OCI-LY3 (cell line): Measurements from ENCODE around the gene DDX10.

ENCODE experiments used
- H2AFZ ChIP-seq: fragments of 200-600, 300-600 bp; shearing (Covaris generic); 2 replicates; pipeline ENCODE4 v1.6.0; 2014; ENCODE audit warnings: antibody characterized with exemption, low read depth, low read length
- H3K27ac ChIP-seq: fragments of 200-600, 300-600 bp; sonication (generic); 2 replicates; pipeline ENCODE4 v1.5.1; 2014; ENCODE audit warnings: mild to moderate bottlenecking, low read length, moderate library complexity, mixed read lengths
- H3K27me3 ChIP-seq: fragments of 200-600, 300-600 bp; sonication (generic); 2 replicates; pipeline ENCODE4 v1.6.1; 2014; ENCODE audit warnings: low read depth, low read length, mixed read lengths
- H3K36me3 ChIP-seq: fragments of 200-600, 300-600 bp; sonication (generic); replicated peaks from 2 replicates; pipeline ENCODE3; 2014; ENCODE audit warnings: low read depth, low read length, mixed read lengths
- H3K4me1 ChIP-seq: fragments of 300-600, 200-600 bp; sonication (generic); 2 replicates; pipeline ENCODE4 v1.6.1; 2014; ENCODE audit warnings: low read length, mixed read lengths
- H3K4me2 ChIP-seq: fragments of 200-600, 300-600 bp; sonication (generic); 2 replicates; pipeline ENCODE4 v1.6.1; 2014; ENCODE audit warnings: low read length, mixed read lengths
- H3K4me3 ChIP-seq: fragments of 300-600, 200-600 bp; sonication (generic); 2 replicates; pipeline ENCODE4 v1.5.1; 2014; ENCODE audit warnings: antibody characterized with exemption, mild to moderate bottlenecking, low read length, moderate library complexity
- H3K79me2 ChIP-seq: fragments of 300-600, 200-600 bp; shearing (Covaris generic); 2 replicates; pipeline ENCODE4 v1.6.1; 2014; ENCODE audit warnings: mild to moderate bottlenecking, low read length, mixed read lengths
- H3K9ac ChIP-seq: fragments of 300-600, 200-600 bp; shearing (Covaris generic); 2 replicates; pipeline ENCODE4 v1.6.0; 2014; ENCODE audit warnings: mild to moderate bottlenecking, low read length, moderate library complexity
- H3K9me3 ChIP-seq: fragments of 200-600, 300-600 bp; shearing (Covaris generic); 2 replicates; pipeline ENCODE4 v1.6.1; 2014; ENCODE audit warnings: low read length, mixed read lengths; ENCODE audit not compliant: insufficient read depth
- H4K20me1 ChIP-seq: fragments of 200-600, 300-600 bp; sonication (generic); 2 replicates; pipeline ENCODE4 v1.6.1; 2016; ENCODE audit warnings: low read length, mixed read lengths; ENCODE audit not compliant: insufficient read depth
- CTCF ChIP-seq: fragments of 200-600, 300-600 bp; sonication (generic); IDR thresholded peaks from 2 replicates; pipeline ENCODE4 v1.5.1; 2014; ENCODE audit warnings: antibody characterized with exemption, low read length, low read depth
- EZH2phosphoT487 ChIP-seq: fragments of 200-600 bp; shearing (Covaris generic); IDR thresholded peaks from 2 replicates; pipeline ENCODE4 v1.6.1; 2018; ENCODE audit warnings: antibody characterized with exemption, mixed run types, low read depth

DDX10 gene

GRCh38 chr11:108965306-108966001 is 300.6 kb downstream of the DDX10 start:
- H3K4me1 ChIP-seq = no peaks in the 10 kb centered on the region
- H3K27me3 ChIP-seq = no peaks in the 10 kb centered on the region
- TF ChIP-seq EZH2phosphoT487 (no peak), CTCF (no peak)
- H4K20me1 ChIP-seq = no peaks in the 10 kb centered on the region
- H3K36me3 ChIP-seq = no peaks in the 10 kb centered on the region
- H3K4me3 ChIP-seq = no peak overlapping the region
- no peaks in the 10 kb centered on the region for H3K9me3 ChIP-seq
- no peak overlapping the region for H3K27ac ChIP-seq
- no peak overlapping the region for H3K9ac ChIP-seq
- no peak overlapping the region for H3K4me2 ChIP-seq
- no peaks in the 10 kb centered on the region for H3K79me2 ChIP-seq
- no peak overlapping the region for H2AFZ ChIP-seq

GRCh38 chr11:108966206-108966605 is 301.3 kb downstream of the DDX10 start:
- no peaks in the 10 kb centered on the region for H3K27me3 ChIP-seq
- no peaks in the 10 kb centered on the region for H3K36me3 ChIP-seq
- H3K4me2 ChIP-seq = no peak overlapping the region
- no peak for TF ChIP-seq EZH2phosphoT487
- TF ChIP-seq CTCF = no peak
- H3K4me3 ChIP-seq = no peak overlapping the region
- H3K9ac ChIP-seq = no peak overlapping the region
- H3K79me2 ChIP-seq = no peaks in the 10 kb centered on the region
- no peaks in the 10 kb centered on the region for H4K20me1 ChIP-seq
- no peak overlapping the region for H3K27ac ChIP-seq
- H3K9me3 ChIP-seq = no peaks in the 10 kb centered on the region
- H3K4me1 ChIP-seq = no peaks in the 10 kb centered on the region
- no peak overlapping the region for H2AFZ ChIP-seq

GRCh38 chr11:108966978-108967377 is 302.1 kb downstream of the DDX10 start:
- H3K9ac ChIP-seq = no peak overlapping the region

GRCh38 chr11:108967571-108967970 is 302.7 kb downstream of the DDX10 start:
- no peaks in the 10 kb centered on the region for H3K9me3 ChIP-seq
- no peak overlapping the region for H3K4me2 ChIP-seq
- no peak overlapping the region for H3K9ac ChIP-seq
- H4K20me1 ChIP-seq = no peaks in the 10 kb centered on the region
- H3K36me3 ChIP-seq = no peaks in the 10 kb centered on the region
- H3K79me2 ChIP-seq = no peaks in the 10 kb centered on the region
- H3K27me3 ChIP-seq = no peaks in the 10 kb centered on the region
- no peak overlapping the region for H2AFZ ChIP-seq
- no peak for TF ChIP-seq EZH2phosphoT487
- TF ChIP-seq CTCF = no peak
- no peak overlapping the region for H3K4me3 ChIP-seq
- H3K4me1 ChIP-seq = no peaks in the 10 kb centered on the region
- H3K27ac ChIP-seq = no peak overlapping the region

More at GRCh38 chr11:108966978-108967377, 302.1 kb downstream of the DDX10 start:
- Histone ChIP-seq H4K20me1 (no peaks in the 10 kb centered on the region), H3K4me1 (no peaks in the 10 kb centered on the region), H3K4me3 (no peak overlapping the region), H3K36me3 (no peaks in the 10 kb centered on the region), H3K27me3 (no peaks in the 10 kb centered on the region), H3K4me2 (no peak overlapping the region), H3K27ac (no peak overlapping the region), H3K9me3 (no peaks in the 10 kb centered on the region), H3K79me2 (no peaks in the 10 kb centered on the region), H2AFZ (no peak overlapping the region)
- TF ChIP-seq CTCF (no peak), EZH2phosphoT487 (no peak)
